Mesenchymal stem cell (in vitro differentiated cells and primary cell): Measurements from ENCODE around the gene KRT32.

ENCODE experiments used
- DNase-seq: peaks from one replicate; pipeline ENCODE4 v3.0.0-alpha.2; 2013
- H2AFZ ChIP-seq: one replicate; pipeline ENCODE4 v1.6.1; 2013; ENCODE audit warnings: low read depth, mild to moderate bottlenecking, control low read depth, inconsistent platforms, low read length, moderate library complexity
- H2AK5ac ChIP-seq: 2 replicates; pipeline ENCODE4 v1.6.1; 2013; ENCODE audit warnings: low read length, moderate library complexity, mild to moderate bottlenecking, inconsistent platforms; ENCODE audit not compliant: severe bottlenecking
- H2BK120ac ChIP-seq: one replicate; pipeline ENCODE4 v1.6.1; 2013; ENCODE audit warnings: low read depth, mild to moderate bottlenecking, inconsistent platforms, low read length, moderate library complexity
- H2BK12ac ChIP-seq, 2 experiments: one replicate each; pipeline ENCODE4 v1.6.1; 2013; ENCODE audit warnings: inconsistent platforms in 2 of 2, low read length in 2 of 2, mild to moderate bottlenecking in 2 of 2, moderate library complexity in 2 of 2, control low read depth in 1 of 2
- H2BK15ac ChIP-seq: one replicate; pipeline ENCODE4 v1.6.1; 2013; ENCODE audit warnings: mild to moderate bottlenecking, low read depth, inconsistent platforms; ENCODE audit not compliant: poor library complexity, severe bottlenecking
- H2BK5ac ChIP-seq: 2 replicates; pipeline ENCODE4 v1.6.1; 2013; ENCODE audit warnings: low read depth, mild to moderate bottlenecking, low read length, control low read depth, inconsistent platforms; ENCODE audit not compliant: poor library complexity, severe bottlenecking
- H3K14ac ChIP-seq, 2 experiments: one replicate each; pipeline ENCODE4 v1.6.1; 2013; ENCODE audit warnings: inconsistent platforms in 2 of 2, low read length in 2 of 2, control low read depth in 1 of 2, mild to moderate bottlenecking in 1 of 2, moderate library complexity in 1 of 2
- H3K18ac ChIP-seq, 2 experiments: one replicate each; pipeline ENCODE4 v1.6.1; 2013; ENCODE audit warnings: inconsistent platforms in 2 of 2, low read length in 2 of 2, control low read depth in 1 of 2, low read depth in 1 of 2, mild to moderate bottlenecking in 1 of 2
- H3K23ac ChIP-seq, 2 experiments: one replicate each; pipeline ENCODE4 v1.6.1; 2013; ENCODE audit warnings: inconsistent platforms in 2 of 2, low read length in 2 of 2, mild to moderate bottlenecking in 2 of 2, moderate library complexity in 2 of 2, control low read depth in 1 of 2
- H3K27ac ChIP-seq: 2 replicates; pipeline ENCODE4 v1.5.1; 2013; ENCODE audit warnings: mild to moderate bottlenecking, moderate library complexity, low read length, control low read depth, inconsistent platforms; ENCODE audit not compliant: poor library complexity, severe bottlenecking
- H3K27me3 ChIP-seq, 2 experiments: 2 replicates each; pipeline versions ENCODE4 v1.6.1 to v1.7.0; 2013; ENCODE audit warnings: low read length in 2 of 2, mild to moderate bottlenecking in 2 of 2, moderate library complexity in 2 of 2, control low read depth in 1 of 2, inconsistent platforms in 1 of 2; ENCODE audit not compliant: control insufficient read depth in 1 of 2, insufficient read depth in 1 of 2
- H3K36me3 ChIP-seq, 2 experiments: 2 replicates each; pipeline versions ENCODE4 v1.6.1 to v1.7.0; 2013; ENCODE audit warnings: low read length in 2 of 2, control low read depth in 1 of 2, inconsistent platforms in 1 of 2, low read depth in 1 of 2, mild to moderate bottlenecking in 1 of 2; ENCODE audit not compliant: insufficient read depth in 2 of 2, control insufficient read depth in 1 of 2
- H3K4ac ChIP-seq, 2 experiments: one replicate each; pipeline ENCODE4 v1.6.1; 2013; ENCODE audit warnings: inconsistent platforms in 2 of 2, low read length in 2 of 2, mild to moderate bottlenecking in 2 of 2, moderate library complexity in 2 of 2, control low read depth in 1 of 2, low read depth in 1 of 2
- H3K4me1 ChIP-seq: 2 replicates; pipeline ENCODE4 v1.6.1; 2013; ENCODE audit warnings: low read depth, low read length, control low read depth; ENCODE audit not compliant: control insufficient read depth, insufficient read depth
- H3K4me2 ChIP-seq: 2 replicates; pipeline ENCODE4 v1.6.1; 2013; ENCODE audit warnings: low read length, mild to moderate bottlenecking, inconsistent platforms; ENCODE audit not compliant: poor library complexity, severe bottlenecking
- H3K4me3 ChIP-seq, 2 experiments: 2 replicates each; pipeline versions ENCODE4 v1.5.1 to v1.7.0; 2013; ENCODE audit warnings: low read length in 2 of 2, mild to moderate bottlenecking in 2 of 2, control low read depth in 1 of 2, low read depth in 1 of 2; ENCODE audit not compliant: insufficient read depth in 1 of 2
- H3K79me1 ChIP-seq: replicated peaks from 2 replicates; pipeline ENCODE4 v1.6.1; 2013; ENCODE audit warnings: mild to moderate bottlenecking, control low read depth, low read length, inconsistent platforms; ENCODE audit not compliant: poor library complexity, severe bottlenecking
- H3K9ac ChIP-seq: 2 replicates; pipeline ENCODE4 v1.7.0; 2013; ENCODE audit warnings: mild to moderate bottlenecking, low read length, moderate library complexity
- H3K9me3 ChIP-seq: 2 replicates; pipeline ENCODE4 v1.7.0; 2013; ENCODE audit warnings: mild to moderate bottlenecking, low read length; ENCODE audit not compliant: control insufficient read depth
- H4K8ac ChIP-seq: one replicate; pipeline ENCODE4 v1.6.1; 2013; ENCODE audit warnings: inconsistent platforms, mild to moderate bottlenecking, low read length, moderate library complexity
- H4K91ac ChIP-seq: one replicate; pipeline ENCODE4 v1.6.1; 2013; ENCODE audit warnings: mild to moderate bottlenecking, low read length, inconsistent platforms
- WGBS: methylation state at CpG from one replicate; pipeline ENCODE4 v1.1.7; 2013; ENCODE audit warnings: mixed read lengths; 5-methylcytosine and 5-hydroxymethylcytosine counted together

KRT32 gene

DNA sequence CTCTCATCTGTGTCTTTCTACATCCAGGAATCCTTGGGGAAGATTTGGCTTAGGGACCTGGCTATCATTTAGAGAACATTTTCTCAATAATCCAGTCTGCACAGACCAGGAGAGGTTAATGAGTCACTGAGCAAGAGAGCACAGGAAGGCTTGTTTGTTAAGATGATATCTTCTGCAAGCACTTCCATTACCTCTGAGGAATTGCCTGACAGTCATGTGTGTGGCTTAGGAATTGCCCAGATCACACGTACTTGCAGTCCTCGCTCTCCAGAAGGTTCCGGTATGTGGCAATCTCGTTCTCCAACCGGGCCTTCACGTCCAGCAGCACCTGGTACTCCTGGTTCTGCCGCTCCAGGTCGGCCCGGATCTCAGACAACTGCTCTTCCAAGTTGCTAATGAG, 46.1 kb downstream of the KRT32 start:
- Histone ChIP-seq H3K27ac (no peak overlapping the region), H2AFZ (no peak overlapping the region), H3K79me1 (no peaks in the 10 kb centered on the region), H3K9me3 (no peaks in the 10 kb centered on the region), H2AK5ac (no peak overlapping the region), H3K27me3 (peaks cover 0 to 30% of the 10 kb centered on the region in 2 experiments), H3K4ac (no peak overlapping the region), H2BK12ac (no peak overlapping the region), H3K18ac (no peak overlapping the region), H2BK120ac (no peak overlapping the region), H2BK5ac (no peak overlapping the region), H3K4me2 (no peak overlapping the region), H3K23ac (no peak overlapping the region), H3K9ac (no peak overlapping the region), H3K36me3 (no peaks in the 10 kb centered on the region), H3K4me1 (peaks cover 14% of the 10 kb centered on the region), H3K4me3 (no peak overlapping the region), H4K91ac (no peak overlapping the region), H2BK15ac (no peak overlapping the region), H4K8ac (no peak overlapping the region), H3K14ac (no peak overlapping the region)
- DNase-seq = peak; percentile 75
- WGBS = 59% methylated on average over 9 of the region's 9 CpGs

DNA sequence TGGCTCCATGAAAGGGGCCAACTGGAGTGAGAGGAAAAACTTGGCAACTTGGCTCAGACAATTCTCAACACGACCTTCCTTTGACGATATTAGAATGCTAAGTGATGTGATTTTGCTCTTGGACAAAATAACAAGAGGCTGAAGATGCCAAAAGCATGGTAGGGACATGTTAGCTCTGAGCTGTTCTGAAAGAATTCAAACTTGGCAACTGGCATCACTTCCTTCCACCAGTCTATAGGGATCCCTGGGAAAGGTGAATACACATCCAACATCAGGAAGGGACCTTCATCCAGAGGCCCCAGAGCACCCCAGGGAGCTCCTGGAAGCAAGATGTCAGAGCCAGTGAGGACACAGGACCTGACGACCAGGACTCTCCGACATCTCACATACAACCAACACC, 47.1 kb downstream of the KRT32 start:
- H3K9me3 ChIP-seq = no peaks in the 10 kb centered on the region
- no peaks in the 10 kb centered on the region for H3K79me1 ChIP-seq
- peaks cover 0 to 30% of the 10 kb centered on the region in 2 experiments for H3K27me3 ChIP-seq
- H3K27ac ChIP-seq = no peak overlapping the region
- no peak overlapping the region for H2AFZ ChIP-seq
- H3K14ac ChIP-seq = no peak overlapping the region
- H2AK5ac ChIP-seq = peak overlapping the region; percentile 33
- DNase-seq = no peak
- no peak overlapping the region for H2BK5ac ChIP-seq
- no peak overlapping the region for H2BK15ac ChIP-seq
- no peak overlapping the region for H3K18ac ChIP-seq
- H3K4me3 ChIP-seq = no peak overlapping the region
- H3K23ac ChIP-seq = no peak overlapping the region
- no peak overlapping the region for H2BK12ac ChIP-seq
- no peak overlapping the region for H4K91ac ChIP-seq
- no peaks in the 10 kb centered on the region for H3K36me3 ChIP-seq
- no peak overlapping the region for H3K9ac ChIP-seq
- H4K8ac ChIP-seq = no peak overlapping the region
- no peak overlapping the region for H2BK120ac ChIP-seq
- peaks cover 17% of the 10 kb centered on the region for H3K4me1 ChIP-seq
- 91% methylated on average over 3 of the region's 4 CpGs for WGBS
- no peak overlapping the region for H3K4ac ChIP-seq
- no peak overlapping the region for H3K4me2 ChIP-seq

DNA sequence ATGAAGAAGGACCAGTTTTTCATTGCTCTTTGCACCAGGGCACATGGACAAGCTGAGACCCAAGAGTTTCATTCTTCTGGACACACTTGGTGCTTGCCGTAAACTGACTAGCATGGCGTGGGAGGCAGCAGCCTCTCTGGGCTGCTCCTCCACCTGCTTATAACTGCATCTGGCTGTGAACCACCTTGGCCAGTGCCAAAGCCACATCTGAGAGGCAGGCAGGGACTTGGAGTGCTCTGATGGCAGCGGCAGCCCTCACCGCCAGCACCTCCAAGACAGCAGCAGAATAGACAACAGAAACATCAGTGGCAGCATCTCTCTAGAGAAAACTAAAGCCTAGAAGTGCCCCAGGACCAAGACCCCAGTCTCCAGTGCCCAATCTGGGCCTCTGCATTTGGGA, 47.5 kb downstream of the KRT32 start:
- Histone ChIP-seq H3K27me3 (peaks cover 0 to 30% of the 10 kb centered on the region in 2 experiments), H3K36me3 (no peaks in the 10 kb centered on the region), H3K9me3 (no peaks in the 10 kb centered on the region), H3K23ac (no peak overlapping the region), H3K9ac (no peak overlapping the region), H2AK5ac (peak overlapping the region; percentile 33), H3K4me2 (no peak overlapping the region), H3K79me1 (no peaks in the 10 kb centered on the region), H3K4ac (no peak overlapping the region), H4K91ac (no peak overlapping the region), H3K18ac (no peak overlapping the region), H2BK5ac (no peak overlapping the region), H2BK12ac (no peak overlapping the region), H3K4me1 (peaks cover 18% of the 10 kb centered on the region), H2AFZ (no peak overlapping the region), H3K27ac (no peak overlapping the region), H3K4me3 (no peak overlapping the region), H2BK15ac (no peak overlapping the region), H2BK120ac (no peak overlapping the region), H4K8ac (no peak overlapping the region), H3K14ac (no peak overlapping the region)
- WGBS = 94% methylated on average over 4 of the region's 4 CpGs
- no peak for DNase-seq

DNA sequence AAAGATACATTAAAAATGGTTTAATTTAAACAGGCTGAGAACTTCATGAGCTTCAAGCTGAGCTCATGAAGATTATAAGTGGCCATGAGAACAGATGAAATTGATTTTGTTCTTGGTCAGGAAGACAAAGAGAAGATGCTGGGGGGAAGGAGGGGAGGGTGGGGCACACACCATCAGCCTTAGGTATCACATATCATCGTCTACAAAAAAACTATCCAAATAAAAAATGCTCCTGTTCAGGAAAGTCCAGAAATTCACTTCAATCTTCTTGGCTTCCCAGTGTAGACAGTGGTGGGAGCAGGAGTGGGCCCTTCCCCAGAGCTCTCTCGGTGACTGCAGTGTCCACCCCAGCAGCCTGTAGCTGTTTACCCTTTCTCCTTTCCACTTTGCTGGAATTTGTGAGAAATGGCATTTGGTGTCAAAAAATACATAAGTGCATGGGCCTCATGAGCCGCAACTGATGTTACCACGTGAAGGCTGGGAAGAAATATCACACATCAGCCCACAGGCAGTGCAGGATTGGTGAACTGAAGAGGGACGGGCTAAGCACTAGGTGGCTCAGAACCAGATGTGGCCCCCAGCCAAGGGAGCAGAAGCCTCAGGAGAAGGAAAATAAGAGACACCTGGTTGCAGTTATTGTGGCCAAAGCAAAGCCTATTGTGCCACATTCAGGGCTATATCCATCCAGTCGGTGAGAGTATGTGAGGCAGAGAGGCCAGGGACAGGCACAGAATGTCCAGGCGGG, 48.9 kb downstream of the KRT32 start:
- H2BK15ac ChIP-seq = no peak overlapping the region
- H2AFZ ChIP-seq = no peak overlapping the region
- no peaks in the 10 kb centered on the region for H3K36me3 ChIP-seq
- no peak overlapping the region for H3K4me3 ChIP-seq
- H3K9ac ChIP-seq = no peak overlapping the region
- WGBS = 97% methylated on average over 6 of the region's 7 CpGs
- DNase-seq = no peak
- no peak overlapping the region for H3K4ac ChIP-seq
- no peak overlapping the region for H3K23ac ChIP-seq
- no peaks in the 10 kb centered on the region for H3K9me3 ChIP-seq
- no peak overlapping the region for H3K14ac ChIP-seq
- H4K91ac ChIP-seq = no peak overlapping the region
- H2AK5ac ChIP-seq = peak overlapping the region; percentile 69
- H3K27me3 ChIP-seq = peaks cover 0 to 23% of the 10 kb centered on the region in 2 experiments
- no peak overlapping the region for H3K4me2 ChIP-seq
- H2BK120ac ChIP-seq = no peak overlapping the region
- H3K27ac ChIP-seq = no peak overlapping the region
- no peak overlapping the region for H3K18ac ChIP-seq
- no peaks in the 10 kb centered on the region for H3K79me1 ChIP-seq
- no peak overlapping the region for H2BK5ac ChIP-seq
- H3K4me1 ChIP-seq = peaks cover 18% of the 10 kb centered on the region
- H4K8ac ChIP-seq = no peak overlapping the region
- no peak overlapping the region for H2BK12ac ChIP-seq
